IMR-90 (cell line): ENCODE measurements around the gene CACNA2D1.
"Not testable (repeated sequence)": the region's sequence is repeated elsewhere in the genome, so short reads cannot be mapped to it uniquely, and the experiment has no call there.

Experiments used
- BHLHE40 ChIP-seq: fragments of 150-350 bp; IDR thresholded peaks from 2 replicates; pipeline ENCODE4 v1.6.1; 2016; ENCODE audit warnings: mild to moderate bottlenecking, low read depth, low read length
- CEBPB ChIP-seq: IDR thresholded peaks from 2 replicates; pipeline ENCODE4 v1.6.1; 2012; ENCODE audit warnings: low read depth, low read length, improper control_type of control experiment
- FOS ChIP-seq: fragments of 150-350 bp; IDR thresholded peaks from 2 replicates; pipeline ENCODE4 v1.6.1; 2016; ENCODE audit warnings: low read depth, low read length
- MAFK ChIP-seq: IDR thresholded peaks from 2 replicates; pipeline ENCODE4 v1.6.1; 2012; ENCODE audit warnings: low read depth, low read length, improper control_type of control experiment
- MAZ ChIP-seq: IDR thresholded peaks from 2 replicates; pipeline ENCODE4 v1.6.1; 2012; ENCODE audit warnings: low read depth, mild to moderate bottlenecking, low read length, improper control_type of control experiment, moderate library complexity, borderline replicate concordance
- MXI1 ChIP-seq: IDR thresholded peaks from 2 replicates; pipeline ENCODE4 v1.6.1; 2012; ENCODE audit warnings: low read depth, mild to moderate bottlenecking, low read length, moderate library complexity, borderline replicate concordance
- NFE2L2 ChIP-seq: fragments of 150-350 bp; IDR thresholded peaks from 2 replicates; pipeline ENCODE4 v1.6.1; 2016; ENCODE audit warnings: low read depth, mild to moderate bottlenecking, low read length
- POLR2A ChIP-seq: IDR thresholded peaks from 2 replicates; pipeline ENCODE4 v1.6.1; 2012; ENCODE audit warnings: mild to moderate bottlenecking, low read depth, low read length
- RAD21 ChIP-seq: IDR thresholded peaks from 2 replicates; pipeline ENCODE4 v1.6.1; 2012; ENCODE audit warnings: low read length, improper control_type of control experiment
- RFX5 ChIP-seq: IDR thresholded peaks from 2 replicates; pipeline ENCODE4 v1.8.0; 2012; ENCODE audit warnings: low read depth, mild to moderate bottlenecking, low read length, moderate library complexity
- TF ChIP-seq, protein P1 (sequence below): conservative IDR thresholded peaks from 2 replicates; pipeline ENCODE4 v1.5.1; 2012; ENCODE audit warnings: mild to moderate bottlenecking, low read depth, low read length, improper control_type of control experiment
- TF ChIP-seq, protein P2 (sequence below): fragments of 150-350 bp; IDR thresholded peaks from 2 replicates; pipeline ENCODE4 v1.6.1; 2017; ENCODE audit warnings: mild to moderate bottlenecking, antibody characterized with exemption, low read length, low read depth

DNA sequence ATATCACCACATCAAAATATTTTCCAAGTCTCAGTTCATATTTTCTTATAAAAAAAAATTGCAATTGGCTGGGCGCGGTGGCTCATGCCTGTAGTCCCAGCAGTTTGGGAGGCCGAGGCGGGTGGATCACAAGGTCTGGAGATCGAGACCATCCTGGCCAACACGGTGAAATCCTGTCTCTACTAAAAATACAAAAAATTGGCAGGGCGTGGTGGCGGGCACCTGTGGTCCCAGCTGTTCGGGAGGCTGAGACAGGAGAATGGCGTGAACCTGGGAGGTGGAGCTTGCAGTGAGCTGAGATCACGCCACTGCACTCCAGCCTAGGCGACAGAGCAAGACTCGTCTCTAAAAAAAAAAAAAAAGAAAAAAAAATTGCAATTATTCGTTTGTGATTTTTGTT, 303.0 kb downstream of the CACNA2D1 start:
- not testable (repeated sequence) for TF ChIP-seq RAD21, POLR2A, RFX5, MXI1, CEBPB, BHLHE40, MAFK, MAZ, FOS, NFE2L2
- TF ChIP-seq, protein P1, sequence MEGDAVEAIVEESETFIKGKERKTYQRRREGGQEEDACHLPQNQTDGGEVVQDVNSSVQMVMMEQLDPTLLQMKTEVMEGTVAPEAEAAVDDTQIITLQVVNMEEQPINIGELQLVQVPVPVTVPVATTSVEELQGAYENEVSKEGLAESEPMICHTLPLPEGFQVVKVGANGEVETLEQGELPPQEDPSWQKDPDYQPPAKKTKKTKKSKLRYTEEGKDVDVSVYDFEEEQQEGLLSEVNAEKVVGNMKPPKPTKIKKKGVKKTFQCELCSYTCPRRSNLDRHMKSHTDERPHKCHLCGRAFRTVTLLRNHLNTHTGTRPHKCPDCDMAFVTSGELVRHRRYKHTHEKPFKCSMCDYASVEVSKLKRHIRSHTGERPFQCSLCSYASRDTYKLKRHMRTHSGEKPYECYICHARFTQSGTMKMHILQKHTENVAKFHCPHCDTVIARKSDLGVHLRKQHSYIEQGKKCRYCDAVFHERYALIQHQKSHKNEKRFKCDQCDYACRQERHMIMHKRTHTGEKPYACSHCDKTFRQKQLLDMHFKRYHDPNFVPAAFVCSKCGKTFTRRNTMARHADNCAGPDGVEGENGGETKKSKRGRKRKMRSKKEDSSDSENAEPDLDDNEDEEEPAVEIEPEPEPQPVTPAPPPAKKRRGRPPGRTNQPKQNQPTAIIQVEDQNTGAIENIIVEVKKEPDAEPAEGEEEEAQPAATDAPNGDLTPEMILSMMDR = not testable (repeated sequence)
- TF ChIP-seq, protein P2, sequence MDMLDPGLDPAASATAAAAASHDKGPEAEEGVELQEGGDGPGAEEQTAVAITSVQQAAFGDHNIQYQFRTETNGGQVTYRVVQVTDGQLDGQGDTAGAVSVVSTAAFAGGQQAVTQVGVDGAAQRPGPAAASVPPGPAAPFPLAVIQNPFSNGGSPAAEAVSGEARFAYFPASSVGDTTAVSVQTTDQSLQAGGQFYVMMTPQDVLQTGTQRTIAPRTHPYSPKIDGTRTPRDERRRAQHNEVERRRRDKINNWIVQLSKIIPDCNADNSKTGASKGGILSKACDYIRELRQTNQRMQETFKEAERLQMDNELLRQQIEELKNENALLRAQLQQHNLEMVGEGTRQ = not testable (repeated sequence)
